Measurements from ENCODE around the gene DHX40.
"Not testable (repeated sequence)": the region's sequence is repeated elsewhere in the genome, so short reads cannot be mapped to it uniquely, and the experiment has no call there.

The DHX40 gene, protein sequence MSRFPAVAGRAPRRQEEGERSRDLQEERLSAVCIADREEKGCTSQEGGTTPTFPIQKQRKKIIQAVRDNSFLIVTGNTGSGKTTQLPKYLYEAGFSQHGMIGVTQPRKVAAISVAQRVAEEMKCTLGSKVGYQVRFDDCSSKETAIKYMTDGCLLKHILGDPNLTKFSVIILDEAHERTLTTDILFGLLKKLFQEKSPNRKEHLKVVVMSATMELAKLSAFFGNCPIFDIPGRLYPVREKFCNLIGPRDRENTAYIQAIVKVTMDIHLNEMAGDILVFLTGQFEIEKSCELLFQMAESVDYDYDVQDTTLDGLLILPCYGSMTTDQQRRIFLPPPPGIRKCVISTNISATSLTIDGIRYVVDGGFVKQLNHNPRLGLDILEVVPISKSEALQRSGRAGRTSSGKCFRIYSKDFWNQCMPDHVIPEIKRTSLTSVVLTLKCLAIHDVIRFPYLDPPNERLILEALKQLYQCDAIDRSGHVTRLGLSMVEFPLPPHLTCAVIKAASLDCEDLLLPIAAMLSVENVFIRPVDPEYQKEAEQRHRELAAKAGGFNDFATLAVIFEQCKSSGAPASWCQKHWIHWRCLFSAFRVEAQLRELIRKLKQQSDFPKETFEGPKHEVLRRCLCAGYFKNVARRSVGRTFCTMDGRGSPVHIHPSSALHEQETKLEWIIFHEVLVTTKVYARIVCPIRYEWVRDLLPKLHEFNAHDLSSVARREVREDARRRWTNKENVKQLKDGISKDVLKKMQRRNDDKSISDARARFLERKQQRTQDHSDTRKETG

DNA sequence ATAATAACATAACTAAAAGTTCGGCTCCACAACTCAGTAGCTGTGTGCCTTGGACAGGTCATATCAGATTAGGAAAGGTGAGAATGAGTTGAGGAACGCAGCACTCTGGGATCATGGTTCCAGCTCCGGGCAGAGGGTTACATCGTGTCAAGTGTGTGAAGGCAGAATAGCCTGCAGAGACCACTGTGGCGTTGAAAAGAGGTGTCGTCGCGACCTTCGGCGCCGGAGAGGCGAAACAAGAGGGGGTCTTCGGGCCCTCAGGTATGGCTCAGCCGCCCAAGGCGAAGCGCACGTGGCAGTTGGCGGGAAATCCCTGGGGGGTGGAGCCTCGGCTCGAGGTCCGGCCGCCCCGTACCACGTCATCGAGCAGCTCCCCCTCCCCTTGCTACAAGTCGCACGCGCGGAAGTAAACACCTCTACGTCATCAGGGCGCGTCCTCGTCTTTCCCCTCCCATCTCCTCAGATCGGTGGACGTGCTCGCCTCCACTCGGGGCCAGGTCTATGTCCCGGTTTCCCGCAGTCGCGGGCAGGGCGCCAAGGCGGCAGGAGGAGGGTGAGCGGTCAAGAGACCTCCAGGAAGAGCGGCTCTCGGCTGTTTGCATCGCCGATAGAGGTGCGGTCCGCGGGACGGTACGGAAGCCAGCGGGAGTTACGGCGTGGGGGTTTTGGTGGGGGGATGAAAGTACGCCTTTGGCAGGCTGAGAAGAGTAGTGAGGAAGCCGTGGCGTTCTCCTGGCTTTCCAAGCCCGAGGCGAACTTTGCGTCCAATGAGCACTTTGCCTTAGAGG, at the start of gene DHX40:
Gene DHX40, plus strand, starts transcription at position 440 of the 788 bp plus-strand sequence. Its CDS starts 62 bp downstream, at position 502.
- Mint-ChIP-seq H3K4me1 (ENCODE audit: low read depth) (peaks cover 24% of the 10 kb centered on the region), H3K4me3 (peak within 1 kb of the TSS; percentile 100), H3K27ac (peak within 1 kb of the TSS; percentile 99), H3K36me3 (ENCODE audit: low read depth) (peaks cover 12% of the 10 kb centered on the region), H3K9me3 (no peaks in the 10 kb centered on the region), H3K27me3 (no peaks in the 10 kb centered on the region)

GRCh38 chr17:59516451-59516850, 49.0 kb upstream of the DHX40 start:
- no peaks in the 10 kb centered on the region for H3K36me3 Mint-ChIP-seq (ENCODE audit: low read depth)
- no peak overlapping the region for H3K4me3 Mint-ChIP-seq
- peaks cover 2% of the 10 kb centered on the region for H3K4me1 Mint-ChIP-seq (ENCODE audit: low read depth)
- H3K9me3 Mint-ChIP-seq = no peaks in the 10 kb centered on the region
- peaks cover 12% of the 10 kb centered on the region for H3K27me3 Mint-ChIP-seq
- no peak overlapping the region for H3K27ac Mint-ChIP-seq

DNA sequence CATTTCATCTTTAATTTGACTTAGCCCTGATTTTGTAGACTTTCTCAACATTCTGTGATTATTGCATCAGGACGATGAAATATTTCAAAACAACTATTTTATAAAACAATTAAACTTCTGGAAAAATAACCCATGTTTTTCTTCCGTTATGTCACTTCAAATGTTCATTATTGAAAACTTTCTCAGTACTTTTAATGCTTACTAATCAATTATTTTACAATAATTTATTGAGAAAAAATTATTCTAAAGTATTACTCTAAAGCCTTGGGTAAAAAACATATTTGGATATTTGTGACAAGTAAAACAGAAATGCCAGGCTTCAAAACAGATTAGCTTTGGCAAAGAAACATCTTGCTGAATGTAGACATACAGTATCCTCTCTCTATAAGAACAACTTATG, 46.3 kb upstream of the DHX40 start:
- no peak overlapping the region for H3K4me3 Mint-ChIP-seq
- peaks cover 3% of the 10 kb centered on the region for H3K4me1 Mint-ChIP-seq (ENCODE audit: low read depth)
- H3K36me3 Mint-ChIP-seq (ENCODE audit: low read depth) = no peaks in the 10 kb centered on the region
- peaks cover 13% of the 10 kb centered on the region for H3K27me3 Mint-ChIP-seq
- no peak overlapping the region for H3K27ac Mint-ChIP-seq
- no peaks in the 10 kb centered on the region for H3K9me3 Mint-ChIP-seq

- no peaks in the 10 kb centered on the region for H3K9me3 Mint-ChIP-seq
- no peaks in the 10 kb centered on the region for H3K36me3 Mint-ChIP-seq (ENCODE audit: low read depth)
- peaks cover 3% of the 10 kb centered on the region for H3K4me1 Mint-ChIP-seq (ENCODE audit: low read depth)
- H3K27ac Mint-ChIP-seq = no peak overlapping the region
- H3K27me3 Mint-ChIP-seq = peaks cover 13% of the 10 kb centered on the region
- H3K4me3 Mint-ChIP-seq = no peak overlapping the region
Measured at GRCh38 chr17:59520251-59520650, 45.2 kb upstream of the DHX40 start.

GRCh38 chr17:59521465-59522126, 43.8 kb upstream of the DHX40 start:
- no peak overlapping the region for H3K27ac Mint-ChIP-seq
- no peak overlapping the region for H3K4me3 Mint-ChIP-seq
- H3K4me1 Mint-ChIP-seq (ENCODE audit: low read depth) = peaks cover 3% of the 10 kb centered on the region
- H3K27me3 Mint-ChIP-seq = peaks cover 20% of the 10 kb centered on the region
- H3K36me3 Mint-ChIP-seq (ENCODE audit: low read depth) = no peaks in the 10 kb centered on the region
- no peaks in the 10 kb centered on the region for H3K9me3 Mint-ChIP-seq

DNA sequence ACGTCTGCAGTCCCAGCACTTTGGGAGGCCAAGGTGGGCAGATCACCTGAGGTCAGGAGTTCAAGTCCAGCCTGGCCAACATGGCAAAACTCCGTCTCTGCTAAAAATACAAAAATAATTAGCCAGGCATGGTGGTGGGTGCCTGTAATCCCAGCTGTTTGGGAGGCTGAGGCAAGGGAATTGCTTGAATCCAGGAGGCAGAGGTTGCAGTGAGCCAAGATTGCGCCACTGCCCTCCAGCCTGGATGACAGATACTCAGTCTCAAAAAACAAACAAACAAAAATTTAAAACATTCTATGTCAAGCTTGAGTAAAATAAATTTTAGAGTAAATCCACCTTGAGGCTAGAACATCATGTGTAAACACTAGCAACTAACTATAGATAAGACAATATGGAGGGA, 40.5 kb upstream of the DHX40 start:
- not testable (repeated sequence) for H3K36me3 Mint-ChIP-seq (ENCODE audit: low read depth); H3K9me3 Mint-ChIP-seq
- H3K27me3 Mint-ChIP-seq = peaks cover 26% of the 10 kb centered on the region

GRCh38 chr17:59525668-59526067, 39.7 kb upstream of the DHX40 start:
- Mint-ChIP-seq H3K9me3 (no peaks in the 10 kb centered on the region), H3K36me3 (ENCODE audit: low read depth) (no peaks in the 10 kb centered on the region), H3K27ac (no peak overlapping the region), H3K4me1 (ENCODE audit: low read depth) (peaks cover 3% of the 10 kb centered on the region), H3K27me3 (peaks cover 19% of the 10 kb centered on the region), H3K4me3 (no peak overlapping the region)

More for the DNA sequence above, 40.5 kb upstream of the DHX40 start:
- not testable (repeated sequence) for H3K27ac Mint-ChIP-seq; H3K4me1 Mint-ChIP-seq (ENCODE audit: low read depth); H3K4me3 Mint-ChIP-seq

DNA sequence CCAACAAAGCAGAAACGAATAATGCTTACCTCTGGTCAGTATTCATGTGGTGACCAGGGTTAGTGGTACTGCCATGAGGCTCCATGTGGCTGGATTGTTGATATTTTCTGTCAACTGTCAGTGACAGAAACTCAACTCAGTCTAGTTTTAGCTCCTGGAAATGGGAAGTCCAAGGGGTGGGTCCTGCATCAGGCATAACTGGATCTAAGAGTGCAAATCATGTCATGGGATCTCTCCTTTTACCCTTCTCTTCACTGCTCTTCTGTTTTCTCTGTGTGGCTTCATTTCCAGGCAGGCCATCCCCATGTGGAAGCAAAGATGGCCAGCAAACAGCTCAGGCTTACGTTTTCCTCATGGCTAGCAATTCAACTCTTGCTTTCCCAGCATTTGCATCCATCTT, 39.0 kb upstream of the DHX40 start:
- H3K36me3 Mint-ChIP-seq (ENCODE audit: low read depth) = no peaks in the 10 kb centered on the region

GRCh38 chr17:59527325-59527917, 38.0 kb upstream of the DHX40 start:
- no peaks in the 10 kb centered on the region for H3K4me1 Mint-ChIP-seq (ENCODE audit: low read depth)
- no peaks in the 10 kb centered on the region for H3K36me3 Mint-ChIP-seq (ENCODE audit: low read depth)
- peaks cover 13% of the 10 kb centered on the region for H3K27me3 Mint-ChIP-seq
- H3K4me3 Mint-ChIP-seq = no peak overlapping the region
- H3K9me3 Mint-ChIP-seq = no peaks in the 10 kb centered on the region
- no peak overlapping the region for H3K27ac Mint-ChIP-seq

More for the DNA sequence above, 39.0 kb upstream of the DHX40 start:
- Mint-ChIP-seq H3K9me3 (no peaks in the 10 kb centered on the region), H3K4me1 (ENCODE audit: low read depth) (peaks cover under 1% of the 10 kb centered on the region), H3K27me3 (peaks cover 13% of the 10 kb centered on the region), H3K4me3 (no peak overlapping the region), H3K27ac (no peak overlapping the region)

DNA sequence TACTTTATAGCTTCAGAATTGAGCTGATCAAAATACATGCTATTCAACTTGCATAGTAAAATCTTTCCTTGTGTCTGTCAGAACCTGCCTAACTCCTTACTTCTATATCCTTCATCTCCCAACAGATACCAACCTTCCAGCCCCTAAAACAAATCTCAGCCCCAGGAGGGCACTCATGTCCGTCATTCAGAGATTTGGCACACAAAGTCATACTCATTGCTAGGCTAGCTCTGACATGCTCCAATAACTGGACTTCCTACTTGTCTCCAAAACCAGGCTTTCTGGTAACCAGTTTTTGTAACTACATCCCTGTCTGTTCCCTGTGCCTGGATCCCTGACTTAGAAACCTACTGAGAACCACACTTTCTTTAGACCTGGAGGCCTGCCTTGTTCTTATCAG, 37.5 kb upstream of the DHX40 start:
- no peaks in the 10 kb centered on the region for H3K9me3 Mint-ChIP-seq
- H3K4me1 Mint-ChIP-seq (ENCODE audit: low read depth) = no peaks in the 10 kb centered on the region
- peaks cover 13% of the 10 kb centered on the region for H3K27me3 Mint-ChIP-seq
- H3K4me3 Mint-ChIP-seq = no peak overlapping the region
- no peaks in the 10 kb centered on the region for H3K36me3 Mint-ChIP-seq (ENCODE audit: low read depth)
- H3K27ac Mint-ChIP-seq = no peak overlapping the region

DNA sequence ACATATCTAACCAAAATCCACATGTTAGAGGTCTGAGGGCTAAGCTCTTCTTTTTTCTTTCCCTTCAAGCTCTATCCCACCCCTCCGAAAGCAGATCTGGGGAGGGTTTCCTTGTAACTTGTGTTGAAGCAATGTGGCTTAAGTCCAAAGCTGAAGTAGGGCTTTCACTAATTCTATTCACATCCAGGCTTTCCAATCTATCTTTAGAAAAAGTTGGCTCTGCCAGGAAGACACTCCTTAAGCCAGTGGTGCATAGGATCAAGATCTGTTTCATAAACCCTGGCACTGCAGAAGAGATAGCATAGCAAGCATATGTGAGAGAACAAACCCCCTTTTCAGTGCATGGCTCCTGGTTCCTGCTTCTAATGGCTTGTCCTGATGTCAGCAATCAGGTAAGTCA, 34.9 kb upstream of the DHX40 start:
- Mint-ChIP-seq H3K27ac (no peak overlapping the region), H3K27me3 (peaks cover 10% of the 10 kb centered on the region), H3K9me3 (no peaks in the 10 kb centered on the region), H3K4me3 (no peak overlapping the region), H3K4me1 (ENCODE audit: low read depth) (no peaks in the 10 kb centered on the region), H3K36me3 (ENCODE audit: low read depth) (no peaks in the 10 kb centered on the region)

DNA sequence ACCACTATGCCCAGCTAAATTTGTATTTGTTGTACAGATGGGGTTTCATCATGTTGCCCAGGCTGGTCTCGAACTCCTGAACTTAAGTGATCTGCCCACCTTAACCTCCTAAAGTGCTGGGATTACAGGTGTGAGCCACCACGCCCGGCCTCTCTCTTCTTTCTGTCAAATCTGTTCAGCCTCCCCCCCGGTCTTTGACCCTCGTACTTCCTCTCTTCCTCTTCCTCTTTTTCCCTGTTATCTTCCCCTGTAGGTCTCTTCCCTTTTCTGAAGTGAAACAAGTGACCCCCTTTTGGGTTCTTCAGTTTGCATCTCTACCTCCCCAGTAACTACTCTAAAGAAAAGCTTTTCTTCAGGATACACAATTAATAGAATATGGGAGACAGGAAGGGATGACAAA, 31.7 kb upstream of the DHX40 start:
- Mint-ChIP-seq H3K4me1 (ENCODE audit: low read depth) (no peaks in the 10 kb centered on the region), H3K9me3 (no peaks in the 10 kb centered on the region), H3K4me3 (no peak overlapping the region), H3K27ac (no peak overlapping the region), H3K27me3 (peaks cover 8% of the 10 kb centered on the region), H3K36me3 (ENCODE audit: low read depth) (no peaks in the 10 kb centered on the region)

GRCh38 chr17:59534583-59534982, 30.8 kb upstream of the DHX40 start:
- Mint-ChIP-seq H3K27me3 (peaks cover 9% of the 10 kb centered on the region), H3K4me3 (no peak overlapping the region), H3K36me3 (ENCODE audit: low read depth) (no peaks in the 10 kb centered on the region), H3K27ac (no peak overlapping the region), H3K4me1 (ENCODE audit: low read depth) (no peaks in the 10 kb centered on the region), H3K9me3 (no peaks in the 10 kb centered on the region)

DNA sequence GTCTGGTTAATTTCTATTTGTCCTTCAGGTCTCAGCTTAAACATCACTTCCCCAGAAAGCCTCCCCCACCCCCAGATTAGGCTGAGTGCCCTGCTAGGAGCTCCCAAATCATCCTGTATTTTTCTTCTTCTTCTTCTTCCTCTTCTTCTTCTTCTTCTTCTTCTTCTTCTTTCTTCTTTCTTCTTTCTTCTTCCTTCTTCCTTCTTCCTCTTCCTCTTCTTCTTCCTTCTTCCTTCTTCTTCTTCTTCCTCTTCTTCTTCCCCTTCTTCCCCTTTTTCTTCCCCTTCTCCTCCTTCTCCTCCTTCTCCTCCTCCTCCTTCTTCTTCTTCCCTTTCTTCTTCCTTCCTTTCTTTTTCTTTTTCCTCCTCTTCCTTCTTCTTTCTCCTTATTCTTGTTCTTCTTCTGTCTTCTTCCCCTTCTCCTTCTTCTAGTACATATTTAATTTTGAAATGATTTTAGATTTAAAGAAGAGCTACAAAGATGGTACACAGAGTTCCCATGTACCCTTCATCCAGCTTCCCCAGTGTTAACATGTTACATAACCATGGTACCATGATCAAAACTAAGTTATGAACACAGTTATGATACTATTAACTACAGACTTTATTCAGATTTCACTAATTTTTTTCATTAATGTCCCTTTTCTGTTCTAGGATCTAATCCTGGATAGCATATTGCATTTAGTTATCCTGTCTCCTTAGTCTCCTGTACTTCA, 27.1 kb upstream of the DHX40 start:
- H3K27me3 Mint-ChIP-seq = peaks cover 20% of the 10 kb centered on the region

More for the DNA sequence above, 27.1 kb upstream of the DHX40 start:
- H3K9me3 Mint-ChIP-seq = no peaks in the 10 kb centered on the region
- H3K36me3 Mint-ChIP-seq (ENCODE audit: low read depth) = no peaks in the 10 kb centered on the region
- no peak overlapping the region for H3K4me3 Mint-ChIP-seq
- no peak overlapping the region for H3K27ac Mint-ChIP-seq
- no peaks in the 10 kb centered on the region for H3K4me1 Mint-ChIP-seq (ENCODE audit: low read depth)

Data from stimulated activated naive CD8-positive, alpha-beta T cell treated with anti-CD3 and anti-CD28 coated beads, Interleukin-15, Interleukin-2, amounts not matched to agents 100 ng/mL and 50 ng/mL, for 24 hours (primary cell).